H4 (cell line): ENCODE measurements around the gene ITCH. TPM values are rescaled to one million over a fixed set of nuclear protein-coding genes. Genes with fewer than 3 reads are reported as not detected.
A peak's percentile ranks its signal among the peaks of the same experiment; 100 is the strongest.
"Not testable (repeated sequence)": the region's sequence is repeated elsewhere in the genome, so short reads cannot be mapped to it uniquely, and the experiment has no call there.

ENCODE experiments used
- DNase-seq: peaks from one replicate; pipeline ENCODE4 v3.0.0-alpha.2; 2015; ENCODE audit warnings: low spot score
- total RNA-seq: library from RNA; depleted of rRNA; stranded (reverse); fragments of >200 nt; shearing (Covaris generic); gene quantifications from 2 replicates; pipeline ENCODE4 v1.2.3, GENCODE V29; 2014

Gene ITCH
- total RNA-seq, 1 experiment from 2014 or later: 32.5 TPM

- DNase-seq: no peak
Measured at GRCh38 chr20:34452281-34452982, 89.4 kb downstream of the ITCH start.

- DNase-seq: peak; percentile 11
Measured at GRCh38 chr20:34458631-34459030, 95.6 kb downstream of the ITCH start.

DNA sequence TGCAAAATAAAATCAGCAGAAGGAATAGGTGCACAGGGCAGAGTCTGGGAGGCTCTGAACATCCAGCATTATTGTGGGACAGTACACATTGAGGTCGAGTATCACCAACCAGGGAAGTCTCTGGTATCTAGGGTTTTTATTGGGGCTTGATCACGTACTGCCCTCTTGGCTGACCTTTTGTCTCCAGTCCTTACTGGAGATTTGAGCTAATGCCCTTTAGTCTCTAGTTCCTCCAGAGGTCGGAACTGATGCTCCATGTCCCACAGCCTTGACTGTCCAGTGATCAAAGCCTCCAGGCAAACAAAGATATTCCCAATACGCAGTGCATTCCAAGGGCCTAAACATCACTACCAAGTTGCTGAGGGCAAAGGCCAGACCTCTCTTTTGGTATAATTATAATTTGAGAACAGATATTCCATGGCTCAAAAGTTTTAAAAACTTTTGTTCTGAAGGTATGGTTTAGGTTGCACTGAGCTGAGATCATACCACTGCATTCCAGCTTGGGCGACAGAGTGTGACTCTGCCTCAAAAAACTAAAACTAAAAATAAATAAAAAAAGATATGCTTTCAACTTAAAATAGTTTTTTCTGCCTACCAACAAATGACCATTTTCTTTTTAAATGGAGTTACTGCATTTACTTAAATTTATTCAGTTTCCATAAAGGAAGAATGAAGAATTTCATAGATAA, 96.3 kb downstream of the ITCH start:
- no peak for DNase-seq

DNA sequence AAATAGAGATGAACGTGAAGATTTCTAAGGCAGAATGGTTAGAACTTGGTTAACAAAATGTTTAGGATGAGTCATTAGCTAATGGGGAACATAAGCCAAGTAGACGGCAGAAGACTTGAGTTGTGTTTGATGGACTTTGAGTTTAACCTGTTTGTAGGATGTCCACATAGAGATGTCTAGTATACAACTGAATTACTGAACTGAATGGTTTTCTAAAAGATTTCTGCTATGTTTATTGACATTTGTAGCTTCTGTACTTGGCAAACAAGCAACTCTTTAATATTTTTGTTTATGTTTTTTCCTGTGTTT, 98.7 kb downstream of the ITCH start:
- no peak for DNase-seq

DNA sequence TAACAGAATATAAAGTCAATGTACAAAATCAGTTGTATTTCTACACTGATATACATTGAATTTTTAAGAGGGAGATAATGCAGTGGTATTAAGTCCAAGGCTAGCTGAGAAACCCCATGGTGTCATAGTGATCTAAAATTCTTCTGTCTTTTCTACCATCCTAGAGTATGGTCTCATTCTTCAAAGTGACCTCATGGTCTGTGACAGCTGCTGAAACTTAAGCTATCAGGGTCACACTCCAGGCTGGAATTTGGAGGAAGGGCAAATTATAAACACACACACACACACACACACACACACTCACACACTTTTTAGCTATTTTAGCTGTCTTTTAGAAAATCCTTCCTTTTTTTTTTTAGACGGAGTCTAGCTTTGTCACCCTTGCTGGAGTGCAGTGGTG, 105.9 kb downstream of the ITCH start:
- no peak for DNase-seq

DNA sequence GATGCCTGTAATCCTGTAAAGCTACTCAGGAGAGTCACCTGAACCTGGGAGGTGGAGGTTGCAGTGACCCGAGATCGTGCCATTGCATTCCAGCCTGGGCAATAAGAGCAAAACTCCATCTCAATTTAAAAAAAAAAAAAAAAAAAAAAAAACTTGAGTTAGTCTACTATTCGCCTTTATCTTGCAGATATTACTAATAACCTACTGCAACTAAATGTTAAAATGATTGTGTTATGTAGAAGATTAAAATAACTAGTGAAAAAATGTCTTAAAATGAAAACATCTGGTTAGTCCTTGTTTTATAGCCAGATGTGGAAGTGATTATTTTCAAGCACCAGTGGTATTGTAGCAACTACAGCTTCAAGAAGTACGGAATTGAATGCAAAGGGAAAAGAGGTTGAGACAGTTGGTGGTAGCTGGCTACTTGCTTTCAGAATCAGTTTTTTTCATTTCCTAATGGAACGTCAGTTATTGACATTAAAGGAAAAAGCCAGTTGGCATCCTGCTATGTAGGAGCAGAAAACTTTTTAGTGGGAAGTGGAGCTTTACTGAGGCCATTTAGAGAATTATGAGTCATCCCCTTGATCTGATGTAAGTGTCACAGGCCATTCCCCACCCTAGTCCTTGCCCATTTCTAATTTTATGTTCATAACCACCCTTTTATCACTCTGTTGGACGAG, 109.3 kb downstream of the ITCH start:
- peak; percentile 21 for DNase-seq

- DNase-seq: peak; percentile 38
Measured at GRCh38 chr20:34473262-34473883, 110.3 kb downstream of the ITCH start.

GRCh38 chr20:34475979-34476736, 113.1 kb downstream of the ITCH start:
- no peak for DNase-seq

GRCh38 chr20:34479627-34480026, 116.6 kb downstream of the ITCH start:
- DNase-seq: no peak

DNA sequence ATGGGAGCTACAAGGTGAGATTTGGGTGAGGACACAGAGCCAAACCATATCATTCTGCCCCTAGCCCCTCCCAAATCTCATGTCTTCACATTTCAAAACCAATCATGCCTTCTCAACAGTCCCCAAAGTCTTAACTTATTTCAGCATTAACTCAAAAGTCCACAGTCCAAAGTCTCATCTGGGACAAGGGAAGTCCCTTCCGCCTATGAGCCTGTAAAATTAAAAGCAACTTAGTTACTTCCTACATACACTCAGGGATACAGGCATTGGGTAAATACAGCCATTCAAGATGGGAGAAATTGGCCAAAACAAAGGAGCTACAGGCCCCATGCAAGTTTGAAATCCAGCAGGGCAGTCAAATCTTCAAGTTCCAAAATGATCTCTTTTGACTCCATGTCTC, 119.1 kb downstream of the ITCH start:
- not testable (repeated sequence) for DNase-seq

DNA sequence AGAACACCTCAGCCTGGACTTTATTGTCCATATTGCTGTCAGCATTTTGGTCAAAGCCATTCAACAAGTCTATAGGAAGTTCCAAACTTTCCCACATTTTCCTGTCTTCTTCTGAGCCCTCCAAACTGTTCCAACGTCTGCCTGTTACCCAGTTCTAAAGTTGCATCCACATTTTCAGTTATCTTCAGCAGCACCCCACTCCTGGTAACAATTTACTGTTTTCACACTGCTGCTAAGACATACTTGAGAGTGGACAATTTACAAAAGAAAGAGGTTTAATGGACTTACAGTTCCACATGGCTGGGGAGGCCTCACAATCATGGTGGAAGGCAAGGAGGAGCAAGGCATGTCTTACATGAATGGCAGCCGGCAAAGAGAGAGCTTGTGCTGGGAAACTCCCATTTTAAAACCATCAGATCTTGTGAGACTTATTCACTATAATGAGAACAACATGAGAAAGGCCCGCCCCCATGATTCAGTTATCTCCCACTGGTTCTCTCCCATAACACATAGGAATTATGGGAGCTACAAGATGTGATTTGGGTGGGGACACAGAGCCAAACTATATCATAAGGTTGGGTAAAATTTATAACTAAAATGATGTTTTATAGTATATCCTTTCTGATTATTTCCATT, 120.6 kb downstream of the ITCH start:
- DNase-seq: not testable (repeated sequence)

DNA sequence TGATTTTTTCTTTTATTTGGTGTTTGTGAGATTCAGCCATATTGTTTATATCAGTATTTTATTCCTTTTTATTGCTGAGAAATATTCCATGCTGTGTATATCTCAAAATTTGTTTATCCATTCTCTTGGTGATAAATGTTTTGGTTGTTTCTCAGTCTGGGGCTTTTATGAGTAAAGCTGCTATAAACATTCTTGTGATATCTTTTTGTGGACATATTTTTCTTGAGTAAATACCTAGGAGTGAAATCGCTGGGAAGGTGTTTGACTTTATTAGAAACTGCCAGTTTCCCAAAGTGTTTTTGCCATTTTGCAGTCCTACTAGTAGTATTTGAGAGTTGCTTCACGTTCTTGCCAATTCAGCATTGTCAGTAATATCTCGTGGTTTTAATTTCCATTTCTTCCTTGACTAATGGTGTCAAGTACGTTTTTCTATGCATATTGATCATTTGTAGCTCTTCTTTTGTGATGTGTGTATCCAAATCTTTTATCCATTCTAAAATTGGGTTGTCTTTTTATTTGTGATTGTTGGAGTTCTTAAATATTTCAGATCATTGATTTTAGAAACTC, 122.1 kb downstream of the ITCH start:
- DNase-seq: no peak

DNA sequence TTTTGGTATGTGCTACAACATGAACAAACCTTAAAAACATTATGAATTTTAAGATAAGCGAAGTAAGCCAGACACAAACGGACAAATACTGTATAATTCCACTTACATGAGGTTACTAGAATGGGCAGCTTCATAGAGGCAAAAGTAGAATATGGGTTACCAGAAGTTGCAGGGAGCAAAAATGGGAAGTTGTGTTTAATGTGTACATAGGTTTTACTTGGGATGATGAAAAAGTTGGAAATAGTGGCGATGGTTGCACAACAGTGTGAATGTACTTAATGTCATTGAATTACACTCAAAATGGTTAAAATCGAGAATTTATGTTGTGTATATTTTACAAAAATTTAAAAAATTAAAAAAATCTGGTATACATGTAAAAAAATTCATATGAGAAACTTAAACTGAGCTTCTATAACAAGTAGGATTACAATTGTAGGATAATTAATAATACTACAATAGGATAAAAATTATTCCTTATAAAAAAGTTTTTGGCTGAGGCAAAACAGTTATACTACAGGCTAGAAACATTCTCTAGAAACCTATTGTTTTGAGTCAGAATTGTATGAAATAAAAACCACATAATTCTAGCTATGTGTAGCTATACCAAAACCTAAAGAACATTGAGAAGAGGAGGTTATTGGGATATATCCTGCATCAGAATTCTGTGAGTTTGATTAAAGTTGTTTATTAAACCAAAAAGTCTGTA, 128.3 kb downstream of the ITCH start:
- DNase-seq: no peak

GRCh38 chr20:34491932-34492509, 128.9 kb downstream of the ITCH start:
- DNase-seq: no peak

DNA sequence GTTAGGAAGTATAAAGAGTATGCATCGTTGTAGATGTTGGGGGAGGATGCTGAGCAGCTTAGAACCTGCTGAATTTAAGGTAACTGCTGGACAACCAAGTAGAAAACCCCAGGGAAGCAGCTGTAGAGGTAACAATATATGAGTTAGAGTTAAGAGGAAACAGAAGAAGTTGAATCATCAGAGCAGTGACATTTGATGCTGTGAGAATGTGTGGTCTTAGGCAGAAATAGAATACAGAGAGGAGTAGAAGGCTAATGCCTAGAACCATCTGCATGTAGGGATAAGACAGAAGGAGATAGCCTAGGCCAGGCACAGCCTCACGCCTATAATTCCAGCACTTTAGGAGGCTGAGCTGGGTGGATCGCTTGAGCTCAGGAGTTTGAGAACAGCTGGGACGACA, 130.6 kb downstream of the ITCH start:
- DNase-seq: no peak

DNA sequence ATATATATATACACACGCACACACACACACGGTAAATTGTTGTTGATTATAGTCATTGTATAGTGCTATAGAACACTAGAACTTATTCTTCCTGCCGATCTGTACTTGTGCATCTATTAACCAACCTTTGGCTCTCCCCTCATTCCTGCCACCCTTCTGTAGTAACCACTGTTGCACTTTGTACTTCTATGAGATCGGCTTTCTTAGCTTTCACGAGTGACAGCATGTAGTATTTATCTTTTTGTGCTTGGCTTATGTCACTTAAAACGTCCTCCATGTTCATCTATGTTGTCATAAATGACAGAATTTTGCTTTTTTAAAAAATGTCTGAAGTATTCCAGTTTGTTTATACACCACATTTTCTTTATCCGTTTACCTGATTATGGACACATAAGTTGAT, 132.2 kb downstream of the ITCH start:
- DNase-seq: no peak

DNA sequence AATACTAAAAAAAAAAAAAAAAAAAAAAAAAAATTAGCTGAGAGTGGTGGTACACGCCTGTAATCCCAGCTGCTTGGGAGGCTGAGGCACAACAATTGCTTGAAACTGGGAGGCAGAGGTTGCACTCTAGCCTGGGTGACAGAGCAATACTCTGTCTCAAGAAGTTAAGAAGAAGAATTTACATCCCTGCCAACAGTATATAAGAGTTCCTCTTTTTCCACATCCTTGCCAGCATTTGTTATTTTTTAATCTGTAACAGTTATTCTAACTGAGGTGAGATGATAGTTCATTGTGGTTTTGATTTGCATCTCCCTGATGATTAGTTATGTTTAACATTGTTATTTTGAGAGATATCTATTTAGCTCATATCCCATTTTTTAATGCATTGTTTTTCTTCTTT, 132.8 kb downstream of the ITCH start:
- DNase-seq: no peak

DNA sequence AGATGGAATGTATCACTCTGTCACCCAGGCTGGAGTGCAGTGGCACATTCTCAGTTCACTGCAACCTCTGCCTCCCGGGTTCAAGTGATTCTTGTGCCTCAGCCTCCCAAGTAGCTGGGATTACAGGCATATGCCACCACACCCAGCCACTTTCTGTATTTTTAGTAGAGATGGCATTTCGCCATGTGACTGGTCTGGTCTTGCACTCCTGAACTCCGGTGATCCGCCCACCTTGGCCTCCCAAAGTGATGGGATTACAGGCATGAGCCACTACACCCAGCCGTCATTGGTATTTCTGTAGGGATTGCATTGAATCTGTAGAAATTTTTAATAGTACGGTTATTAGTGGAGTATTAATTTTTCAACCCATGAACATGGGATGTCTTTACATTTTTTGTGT, 134.5 kb downstream of the ITCH start:
- DNase-seq: not testable (repeated sequence)

- DNase-seq: no peak
Measured at GRCh38 chr20:34500823-34501222, 137.8 kb downstream of the ITCH start.

- no peak for DNase-seq
Measured at GRCh38 chr20:34506480-34506879, 143.4 kb downstream of the ITCH start.
